Astrocyte (in vitro differentiated cells and primary cell): ENCODE results near the gene CD9.

ENCODE experiments used
- EZH2 ChIP-seq: IDR thresholded peaks from 2 replicates; pipeline ENCODE4 v1.6.1; 2012; ENCODE audit warnings: mild to moderate bottlenecking, low read length, inconsistent platforms; ENCODE audit not compliant: insufficient read depth
- TF ChIP-seq, protein P1 (sequence below): IDR thresholded peaks from 2 replicates; pipeline ENCODE4 v1.5.1; 2011; ENCODE audit warnings: low read depth, mild to moderate bottlenecking, inconsistent platforms, low read length, moderate library complexity; ENCODE audit not compliant: insufficient read depth

GRCh38 chr12:6172862-6173261 is 27.3 kb upstream of the CD9 start:
- TF ChIP-seq, protein P1, sequence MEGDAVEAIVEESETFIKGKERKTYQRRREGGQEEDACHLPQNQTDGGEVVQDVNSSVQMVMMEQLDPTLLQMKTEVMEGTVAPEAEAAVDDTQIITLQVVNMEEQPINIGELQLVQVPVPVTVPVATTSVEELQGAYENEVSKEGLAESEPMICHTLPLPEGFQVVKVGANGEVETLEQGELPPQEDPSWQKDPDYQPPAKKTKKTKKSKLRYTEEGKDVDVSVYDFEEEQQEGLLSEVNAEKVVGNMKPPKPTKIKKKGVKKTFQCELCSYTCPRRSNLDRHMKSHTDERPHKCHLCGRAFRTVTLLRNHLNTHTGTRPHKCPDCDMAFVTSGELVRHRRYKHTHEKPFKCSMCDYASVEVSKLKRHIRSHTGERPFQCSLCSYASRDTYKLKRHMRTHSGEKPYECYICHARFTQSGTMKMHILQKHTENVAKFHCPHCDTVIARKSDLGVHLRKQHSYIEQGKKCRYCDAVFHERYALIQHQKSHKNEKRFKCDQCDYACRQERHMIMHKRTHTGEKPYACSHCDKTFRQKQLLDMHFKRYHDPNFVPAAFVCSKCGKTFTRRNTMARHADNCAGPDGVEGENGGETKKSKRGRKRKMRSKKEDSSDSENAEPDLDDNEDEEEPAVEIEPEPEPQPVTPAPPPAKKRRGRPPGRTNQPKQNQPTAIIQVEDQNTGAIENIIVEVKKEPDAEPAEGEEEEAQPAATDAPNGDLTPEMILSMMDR, result no peak
- TF ChIP-seq EZH2, result no peak
